Measurements from ENCODE around the gene TMEM179.

TMEM179 gene

GRCh38 chr14:104610749-104611310 lies 6.3 kb upstream of the TMEM179 start:
- ATAC-seq (ENCODE audit: insufficient read depth, low read depth) (no peak), DNase-seq (no peak)
- H3K4me3 ChIP-seq (ENCODE audit: low read depth in 1 of 2, low read length in 2 of 2) = no peak overlapping the region
- H2AFZ ChIP-seq (ENCODE audit: low read depth, low read length) = no peak overlapping the region
- no peaks in the 10 kb centered on the region for H3K9me3 ChIP-seq (ENCODE audit: insufficient read depth, low read length, severe bottlenecking)
- H3K4me2 ChIP-seq (ENCODE audit: insufficient read depth, low read length) = no peak overlapping the region
- no peaks in the 10 kb centered on the region for H3K36me3 ChIP-seq (ENCODE audit: insufficient read depth, low read length)
- H3K4me1 ChIP-seq (ENCODE audit: insufficient read depth, low read length) = no peaks in the 10 kb centered on the region
- H3K27me3 ChIP-seq (ENCODE audit: insufficient read depth, low read length, poor library complexity) = peaks cover 7% of the 10 kb centered on the region
- no peak overlapping the region for H3K27ac ChIP-seq (ENCODE audit: low read length)
- TF ChIP-seq CTCF (IDR thresholded peaks at IDR 0.05; ENCODE audit: borderline replicate concordance, extremely low read depth, low read length, poor library complexity, severe bottlenecking) (no peak), EZH2 (IDR thresholded peaks at IDR 0.05; ENCODE audit: borderline replicate concordance, low read depth, low read length, severe bottlenecking) (no peak)
- H4K20me1 ChIP-seq (ENCODE audit: insufficient read depth, low read length) = no peaks in the 10 kb centered on the region
- H3K9ac ChIP-seq (ENCODE audit: low read depth, low read length) = no peak overlapping the region
- no peaks in the 10 kb centered on the region for H3K79me2 ChIP-seq (ENCODE audit: insufficient read depth, low read length)

GRCh38 chr14:104609666-104610065 lies 5.1 kb upstream of the TMEM179 start:
- Histone ChIP-seq H3K36me3 (ENCODE audit: insufficient read depth, low read length) (no peaks in the 10 kb centered on the region), H2AFZ (ENCODE audit: low read depth, low read length) (no peak overlapping the region), H3K9me3 (ENCODE audit: insufficient read depth, low read length, severe bottlenecking) (no peaks in the 10 kb centered on the region), H3K4me3 (ENCODE audit: low read depth in 1 of 2, low read length in 2 of 2) (no peak overlapping the region), H3K27me3 (ENCODE audit: insufficient read depth, low read length, poor library complexity) (peaks cover 7% of the 10 kb centered on the region), H4K20me1 (ENCODE audit: insufficient read depth, low read length) (no peaks in the 10 kb centered on the region), H3K4me1 (ENCODE audit: insufficient read depth, low read length) (no peaks in the 10 kb centered on the region), H3K79me2 (ENCODE audit: insufficient read depth, low read length) (no peaks in the 10 kb centered on the region), H3K4me2 (ENCODE audit: insufficient read depth, low read length) (no peak overlapping the region), H3K9ac (ENCODE audit: low read depth, low read length) (no peak overlapping the region), H3K27ac (ENCODE audit: low read length) (no peak overlapping the region)
- DNase-seq (no peak), ATAC-seq (ENCODE audit: insufficient read depth, low read depth) (no peak)
- TF ChIP-seq CTCF (IDR thresholded peaks at IDR 0.05; ENCODE audit: borderline replicate concordance, extremely low read depth, low read length, poor library complexity, severe bottlenecking) = no peak
- TF ChIP-seq EZH2 (IDR thresholded peaks at IDR 0.05; ENCODE audit: borderline replicate concordance, low read depth, low read length, severe bottlenecking) = no peak

- no peaks in the 10 kb centered on the region for H3K79me2 ChIP-seq (ENCODE audit: insufficient read depth, low read length)
- H3K27me3 ChIP-seq (ENCODE audit: insufficient read depth, low read length, poor library complexity) = peaks cover 2% of the 10 kb centered on the region
- H3K27ac ChIP-seq (ENCODE audit: low read length) = no peak overlapping the region
- H3K4me3 ChIP-seq (ENCODE audit: low read depth in 1 of 2, low read length in 2 of 2) = no peak overlapping the region
- DNase-seq = no peak
- no peak for TF ChIP-seq EZH2 (IDR thresholded peaks at IDR 0.05; ENCODE audit: borderline replicate concordance, low read depth, low read length, severe bottlenecking)
- no peak for TF ChIP-seq CTCF (IDR thresholded peaks at IDR 0.05; ENCODE audit: borderline replicate concordance, extremely low read depth, low read length, poor library complexity, severe bottlenecking)
- H3K36me3 ChIP-seq (ENCODE audit: insufficient read depth, low read length) = no peaks in the 10 kb centered on the region
- no peak for ATAC-seq (ENCODE audit: insufficient read depth, low read depth)
- H2AFZ ChIP-seq (ENCODE audit: low read depth, low read length) = no peak overlapping the region
- H3K9ac ChIP-seq (ENCODE audit: low read depth, low read length) = no peak overlapping the region
- no peaks in the 10 kb centered on the region; the same call in 1 of the 2 replicates for H4K20me1 ChIP-seq (ENCODE audit: insufficient read depth, low read length)
- no peak overlapping the region for H3K4me2 ChIP-seq (ENCODE audit: insufficient read depth, low read length)
- H3K9me3 ChIP-seq (ENCODE audit: insufficient read depth, low read length, severe bottlenecking) = no peaks in the 10 kb centered on the region
- H3K4me1 ChIP-seq (ENCODE audit: insufficient read depth, low read length) = no peaks in the 10 kb centered on the region
Observed at GRCh38 chr14:104603711-104604401, 716 bp downstream of the TMEM179 start.

Measured in DND-41 (cell line).